ENCODE results near the gene ANKRD11. TPM values are rescaled to one million over a fixed set of nuclear protein-coding genes. Genes with fewer than 3 reads are reported as not detected.

The ANKRD11 gene
- total RNA-seq, 1 donor from 2014 or later, result 165 TPM

GRCh38 chr16:89475144-89475543, 15.2 kb downstream of the ANKRD11 start:
- Mint-ChIP-seq H3K36me3 (ENCODE audit: low read depth, unreplicated experiment) (peaks cover 4% of the 10 kb centered on the region), H3K27ac (ENCODE audit: unreplicated experiment) (peak overlapping the region; percentile 50), H3K4me1 (ENCODE audit: unreplicated experiment) (peaks cover 49% of the 10 kb centered on the region), H3K4me3 (ENCODE audit: unreplicated experiment) (no peak overlapping the region), H3K27me3 (ENCODE audit: unreplicated experiment) (peaks cover 2% of the 10 kb centered on the region), H3K9me3 (ENCODE audit: unreplicated experiment) (no peaks in the 10 kb centered on the region)
- DNase-seq (ENCODE audit: low spot score), result no peak
- no peak for TF ChIP-seq CTCF (IDR thresholded peaks at IDR 0.05; ENCODE audit: unreplicated experiment)

GRCh38 chr16:89473791-89474414, 16.5 kb downstream of the ANKRD11 start:
- no peak for TF ChIP-seq CTCF (IDR thresholded peaks at IDR 0.05; ENCODE audit: unreplicated experiment)
- DNase-seq (ENCODE audit: low spot score), result no peak
- H3K4me1 Mint-ChIP-seq (ENCODE audit: unreplicated experiment), result peaks cover 48% of the 10 kb centered on the region
- peaks cover 2% of the 10 kb centered on the region for H3K27me3 Mint-ChIP-seq (ENCODE audit: unreplicated experiment)
- peak overlapping the region; percentile 40 for H3K27ac Mint-ChIP-seq (ENCODE audit: unreplicated experiment)
- H3K4me3 Mint-ChIP-seq (ENCODE audit: unreplicated experiment), result no peak overlapping the region
- H3K9me3 Mint-ChIP-seq (ENCODE audit: unreplicated experiment), result no peaks in the 10 kb centered on the region
- peaks cover 4% of the 10 kb centered on the region for H3K36me3 Mint-ChIP-seq (ENCODE audit: low read depth, unreplicated experiment)

DNA sequence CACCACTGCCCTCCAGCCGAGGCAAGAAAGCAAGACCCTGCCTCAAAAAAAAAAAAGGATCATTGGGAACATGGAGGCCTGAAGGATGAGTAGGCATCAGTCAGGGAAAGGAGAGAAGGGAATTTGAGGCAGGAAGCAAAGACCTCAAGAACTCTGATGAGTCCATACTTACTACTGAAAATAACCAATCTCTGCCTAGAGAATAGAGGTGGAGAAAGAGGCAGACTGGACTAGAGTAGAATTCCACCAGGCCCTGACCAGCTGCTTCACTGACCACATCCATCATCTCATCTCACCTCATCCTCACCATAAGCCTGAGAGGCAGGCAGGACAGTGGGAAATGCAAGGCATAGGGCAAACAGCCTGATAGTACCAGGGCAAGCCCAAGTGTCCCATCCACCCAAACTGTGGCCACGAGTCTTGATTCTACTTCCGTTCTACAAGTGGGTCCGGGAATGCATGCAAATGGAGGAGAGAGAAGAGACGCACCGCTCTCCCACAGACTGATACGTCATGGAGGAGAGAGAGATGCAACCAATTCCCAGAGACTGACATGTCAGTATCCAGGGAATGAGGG, 17.1 kb downstream of the ANKRD11 start:
- no peak overlapping the region for H3K4me3 Mint-ChIP-seq (ENCODE audit: unreplicated experiment)
- peaks cover 41% of the 10 kb centered on the region for H3K4me1 Mint-ChIP-seq (ENCODE audit: unreplicated experiment)
- no peaks in the 10 kb centered on the region for H3K9me3 Mint-ChIP-seq (ENCODE audit: unreplicated experiment)
- H3K27ac Mint-ChIP-seq (ENCODE audit: unreplicated experiment), result no peak overlapping the region
- no peak for DNase-seq (ENCODE audit: low spot score)
- no peak for TF ChIP-seq CTCF (IDR thresholded peaks at IDR 0.05; ENCODE audit: unreplicated experiment)
- H3K27me3 Mint-ChIP-seq (ENCODE audit: unreplicated experiment), result peaks cover 2% of the 10 kb centered on the region
- H3K36me3 Mint-ChIP-seq (ENCODE audit: low read depth, unreplicated experiment), result peaks cover 4% of the 10 kb centered on the region

GRCh38 chr16:89472711-89473075, 17.7 kb downstream of the ANKRD11 start:
- H3K27ac Mint-ChIP-seq (ENCODE audit: unreplicated experiment), result no peak overlapping the region

More at GRCh38 chr16:89472711-89473075, 17.7 kb downstream of the ANKRD11 start:
- Mint-ChIP-seq H3K4me3 (ENCODE audit: unreplicated experiment) (no peak overlapping the region), H3K27me3 (ENCODE audit: unreplicated experiment) (peaks cover 2% of the 10 kb centered on the region), H3K36me3 (ENCODE audit: low read depth, unreplicated experiment) (peaks cover 4% of the 10 kb centered on the region), H3K4me1 (ENCODE audit: unreplicated experiment) (peaks cover 38% of the 10 kb centered on the region), H3K9me3 (ENCODE audit: unreplicated experiment) (no peaks in the 10 kb centered on the region)
- DNase-seq (ENCODE audit: low spot score), result no peak
- no peak for TF ChIP-seq CTCF (IDR thresholded peaks at IDR 0.05; ENCODE audit: unreplicated experiment)
